ENCODE results near the gene SH3PXD2B. TPM values are rescaled to one million over a fixed set of nuclear protein-coding genes. Genes with fewer than 3 reads are reported as not detected.

Gene SH3PXD2B
- total RNA-seq, 1 experiment from 2014 or later: 27.5 TPM

GRCh38 chr5:172343741-172344140 is 110.6 kb downstream of the SH3PXD2B start:
- H2AFZ ChIP-seq (ENCODE audit: low read depth, low read length, poor library complexity, severe bottlenecking): no peak overlapping the region
- RAD21 ChIA-PET (ENCODE audit: low non-redundant PET in 1 of 2, low total read pairs in 2 of 2, uncharacterized antibody in 2 of 2, unreplicated experiment in 2 of 2): no interaction called here
- BruUV-seq (replicated peaks): no TSS peak
- H3K4me1 ChIP-seq (ENCODE audit: control insufficient read depth in 1 of 2, insufficient read depth in 2 of 2, low read length in 2 of 2): no peaks in the 10 kb centered on the region
- no peak overlapping the region for H3K9ac ChIP-seq (ENCODE audit: low read length)
- H3K27ac ChIP-seq (ENCODE audit: low read depth, low read length): no peak overlapping the region
- POLR2A ChIA-PET: no interaction called here
- no peak for DNase-seq (ENCODE audit: low read depth, low spot score)
- H3K27me3 ChIP-seq (ENCODE audit: insufficient read depth, low read length): no peaks in the 10 kb centered on the region
- TF ChIP-seq SP1 (IDR thresholded peaks at IDR 0.05; ENCODE audit: low read depth) (no peak), YY1 (IDR thresholded peaks at IDR 0.05; ENCODE audit: extremely low read depth, insufficient replicate concordance, low read depth, low read length) (no peak), CBX3 (IDR thresholded peaks at IDR 0.05; ENCODE audit: low read depth) (no peak), CEBPB (IDR thresholded peaks at IDR 0.05; ENCODE audit: low read depth) (no peak), SIN3A (IDR thresholded peaks at IDR 0.05; ENCODE audit: low read depth) (no peak), RAD21 (IDR thresholded peaks at IDR 0.05; ENCODE audit: low read depth) (no peak), TCF7L2 (IDR thresholded peaks at IDR 0.05; ENCODE audit: borderline replicate concordance, extremely low read depth, insufficient read depth, insufficient read length) (no peak), ZFX (IDR thresholded peaks at IDR 0.05) (no peak), EGR1 (IDR thresholded peaks at IDR 0.05; ENCODE audit: low read depth) (no peak), REST (IDR thresholded peaks at IDR 0.05; ENCODE audit: low read depth) (no peak), ZNF274 (IDR thresholded peaks at IDR 0.05; ENCODE audit: low read depth, low read length) (no peak), CTCF (IDR thresholded peaks at IDR 0.05 in 2 of 3, conservative IDR thresholded peaks at IDR 0.05 in 1 of 3; ENCODE audit: borderline replicate concordance in 1 of 3, insufficient read depth in 1 of 3, low read depth in 2 of 3, low read length in 2 of 3) (no peak), POLR2AphosphoS5 (IDR thresholded peaks at IDR 0.05; ENCODE audit: low read depth, low read length) (no peak), EZH2phosphoT487 (IDR thresholded peaks at IDR 0.05; ENCODE audit: borderline replicate concordance) (no peak), EZH2 (IDR thresholded peaks at IDR 0.05) (no peak), FOSL1 (IDR thresholded peaks at IDR 0.05; ENCODE audit: low read depth) (no peak), JUND (IDR thresholded peaks at IDR 0.05) (no peak)
- TF ChIP-seq, protein P1, sequence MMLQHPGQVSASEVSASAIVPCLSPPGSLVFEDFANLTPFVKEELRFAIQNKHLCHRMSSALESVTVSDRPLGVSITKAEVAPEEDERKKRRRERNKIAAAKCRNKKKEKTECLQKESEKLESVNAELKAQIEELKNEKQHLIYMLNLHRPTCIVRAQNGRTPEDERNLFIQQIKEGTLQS (IDR thresholded peaks at IDR 0.05): no peak
- TF ChIP-seq, protein P2, sequence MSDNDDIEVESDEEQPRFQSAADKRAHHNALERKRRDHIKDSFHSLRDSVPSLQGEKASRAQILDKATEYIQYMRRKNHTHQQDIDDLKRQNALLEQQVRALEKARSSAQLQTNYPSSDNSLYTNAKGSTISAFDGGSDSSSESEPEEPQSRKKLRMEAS (IDR thresholded peaks at IDR 0.05): no peak
- peaks cover 5 to 7% of the 10 kb centered on the region in 2 experiments; a peak in 1 of 4 replicates for H3K36me3 ChIP-seq (ENCODE audit: control insufficient read depth in 1 of 2, insufficient read depth in 2 of 2, low read length in 2 of 2)
- no peaks in the 10 kb centered on the region for H3K9me2 ChIP-seq (ENCODE audit: insufficient read depth)
- CTCF ChIA-PET: no interaction called here
- H3K79me2 ChIP-seq (ENCODE audit: insufficient read depth, low read length): no peaks in the 10 kb centered on the region
- H4K20me1 ChIP-seq (ENCODE audit: insufficient read depth): no peaks in the 10 kb centered on the region
- intact Hi-C loops (cut with micrococcal nuclease): no loop called here
- no peaks in the 10 kb centered on the region for H3K9me3 ChIP-seq (ENCODE audit: control insufficient read depth in 1 of 2, insufficient read depth in 1 of 2, low read depth in 1 of 2, low read length in 2 of 2)
- no peak overlapping the region for H3K4me2 ChIP-seq (ENCODE audit: low read length)
- no peak for ATAC-seq
- no peak overlapping the region for H3K4me3 ChIP-seq (replicated peaks in 1 of 2; ENCODE audit: low read depth in 1 of 2, low read length in 2 of 2)

Measured in HCT116 (cell line).